Measurements from ENCODE around the gene VEGFD. TPM values are rescaled to one million over a fixed set of nuclear protein-coding genes. Genes with fewer than 3 reads are reported as not detected.

VEGFD gene, protein sequence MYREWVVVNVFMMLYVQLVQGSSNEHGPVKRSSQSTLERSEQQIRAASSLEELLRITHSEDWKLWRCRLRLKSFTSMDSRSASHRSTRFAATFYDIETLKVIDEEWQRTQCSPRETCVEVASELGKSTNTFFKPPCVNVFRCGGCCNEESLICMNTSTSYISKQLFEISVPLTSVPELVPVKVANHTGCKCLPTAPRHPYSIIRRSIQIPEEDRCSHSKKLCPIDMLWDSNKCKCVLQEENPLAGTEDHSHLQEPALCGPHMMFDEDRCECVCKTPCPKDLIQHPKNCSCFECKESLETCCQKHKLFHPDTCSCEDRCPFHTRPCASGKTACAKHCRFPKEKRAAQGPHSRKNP
- total RNA-seq (2014; rRNA removed; shearing (Covaris generic)): 0.14 TPM in 1 of 2 replicates, not detected in the other

DNA sequence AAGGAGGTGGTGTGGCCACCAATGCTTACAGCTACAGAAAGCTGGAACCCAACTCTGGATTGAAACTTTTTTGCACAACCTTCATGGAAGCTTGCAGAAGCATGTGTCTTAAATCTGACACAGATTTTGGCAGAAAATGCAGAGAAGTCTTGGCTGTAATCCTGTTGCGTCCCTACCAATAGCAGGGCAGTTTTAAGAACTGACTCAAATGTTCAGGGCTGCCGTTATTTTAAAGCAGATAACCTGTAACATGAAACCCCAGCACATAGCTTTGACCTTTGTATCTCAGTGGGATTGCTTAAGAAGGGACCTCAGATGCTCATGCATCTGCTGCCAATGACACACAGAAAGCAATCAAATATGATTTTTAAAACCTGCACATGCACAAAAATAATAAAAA is at the start of gene VEGFD:
Gene VEGFD, minus strand, starts transcription at position 110 of the 400 bp plus-strand sequence. CDS start 467 bp downstream, outside the sequence.
- no peak within 1 kb of the TSS for H3K27ac ChIP-seq
- H3K27me3 ChIP-seq: no peaks in the 10 kb centered on the region
- peak in 1 of 2 experiments; percentile 13 for DNase-seq
- H3K4me3 ChIP-seq: no peak within 1 kb of the TSS
- H3K4me1 ChIP-seq: no peaks in the 10 kb centered on the region
- no peaks in the 10 kb centered on the region for H3K36me3 ChIP-seq
- no peaks in the 10 kb centered on the region for H3K9me3 ChIP-seq (replicated peaks)

- H3K4me1 ChIP-seq: no peaks in the 10 kb centered on the region
- no peak overlapping the region for H3K4me3 ChIP-seq
- DNase-seq: no peak
- no peaks in the 10 kb centered on the region for H3K27me3 ChIP-seq
- no peaks in the 10 kb centered on the region for H3K9me3 ChIP-seq (replicated peaks)
- H3K27ac ChIP-seq: no peak overlapping the region
- no peaks in the 10 kb centered on the region for H3K36me3 ChIP-seq
Measured at GRCh38 chrX:15430584-15430983, 46.4 kb upstream of the VEGFD start.

DNA sequence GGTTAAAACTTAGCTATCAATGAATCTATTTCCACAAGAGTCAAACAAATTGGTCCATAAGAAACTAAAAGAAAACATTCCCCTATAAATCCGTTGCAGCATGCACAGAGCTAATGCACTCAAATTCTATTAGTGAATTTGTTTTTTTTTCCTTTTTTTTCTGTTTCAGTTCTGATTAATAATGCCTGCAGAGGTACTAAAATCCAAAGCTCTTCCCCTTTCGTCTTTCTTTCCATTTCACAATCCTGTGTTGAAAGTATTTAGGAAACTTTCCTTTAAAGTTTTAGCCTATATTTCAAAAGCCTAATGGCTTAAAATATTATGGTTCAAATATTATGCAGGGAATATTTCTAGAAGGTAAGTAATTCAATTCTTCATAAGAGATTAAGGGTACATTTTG is 45.9 kb upstream of the VEGFD start:
- Histone ChIP-seq H3K27ac (no peak overlapping the region), H3K9me3 (replicated peaks) (no peaks in the 10 kb centered on the region), H3K4me1 (no peaks in the 10 kb centered on the region), H3K4me3 (no peak overlapping the region), H3K27me3 (no peaks in the 10 kb centered on the region), H3K36me3 (no peaks in the 10 kb centered on the region)
- no peak for DNase-seq

- H3K4me1 ChIP-seq: no peaks in the 10 kb centered on the region
Measured at GRCh38 chrX:15425024-15425423, 40.8 kb upstream of the VEGFD start.

GRCh38 chrX:15418707-15419181 is 34.5 kb upstream of the VEGFD start:
- H3K9me3 ChIP-seq (replicated peaks): no peaks in the 10 kb centered on the region
- H3K36me3 ChIP-seq: no peaks in the 10 kb centered on the region
- no peak for DNase-seq
- H3K27me3 ChIP-seq: no peaks in the 10 kb centered on the region
- no peak overlapping the region for H3K4me3 ChIP-seq
- no peaks in the 10 kb centered on the region for H3K4me1 ChIP-seq
- no peak overlapping the region for H3K27ac ChIP-seq

More at GRCh38 chrX:15425024-15425423, 40.8 kb upstream of the VEGFD start:
- H3K4me3 ChIP-seq: no peak overlapping the region
- no peak overlapping the region for H3K27ac ChIP-seq
- H3K36me3 ChIP-seq: no peaks in the 10 kb centered on the region
- H3K9me3 ChIP-seq (replicated peaks): no peaks in the 10 kb centered on the region
- no peak for DNase-seq
- no peaks in the 10 kb centered on the region for H3K27me3 ChIP-seq

DNA sequence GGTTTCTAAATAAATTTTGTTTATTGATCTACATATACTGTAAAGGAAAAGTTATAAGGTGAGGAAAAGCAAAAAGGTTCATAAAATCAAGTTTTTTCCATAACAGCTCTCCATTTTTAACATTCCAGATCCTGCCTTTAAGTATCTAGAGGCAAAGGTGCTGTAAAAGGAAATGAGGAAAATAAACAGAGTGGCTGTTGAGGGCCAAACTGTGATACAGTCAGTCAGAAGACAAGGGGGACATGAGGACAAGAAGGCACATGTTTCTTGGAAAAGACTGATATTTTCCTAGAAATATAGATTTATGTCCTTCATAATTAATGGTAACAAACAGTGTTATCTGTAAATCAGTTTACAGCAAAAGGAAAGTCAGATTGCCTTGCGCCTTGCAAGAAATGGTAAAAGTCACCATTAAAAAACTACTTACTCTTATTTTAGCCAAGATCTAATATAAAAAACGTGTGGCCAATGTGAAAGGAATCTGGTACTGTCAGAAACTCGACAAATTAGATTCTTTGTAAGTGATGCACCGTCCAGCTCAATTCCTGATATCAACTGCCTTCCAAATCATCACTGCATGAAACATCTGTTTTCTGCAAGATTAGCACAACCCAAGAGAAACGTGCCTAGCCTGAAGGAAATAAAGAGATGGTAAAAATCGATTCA is 34.0 kb upstream of the VEGFD start:
- Histone ChIP-seq H3K27ac (no peak overlapping the region), H3K9me3 (replicated peaks) (no peaks in the 10 kb centered on the region), H3K4me3 (no peak overlapping the region), H3K4me1 (no peaks in the 10 kb centered on the region), H3K27me3 (no peaks in the 10 kb centered on the region), H3K36me3 (no peaks in the 10 kb centered on the region)
- DNase-seq: no peak

- Histone ChIP-seq H3K4me3 (no peak overlapping the region), H3K9me3 (replicated peaks) (no peaks in the 10 kb centered on the region), H3K36me3 (no peaks in the 10 kb centered on the region), H3K27me3 (no peaks in the 10 kb centered on the region), H3K4me1 (no peaks in the 10 kb centered on the region), H3K27ac (no peak overlapping the region)
- DNase-seq: no peak
Measured at GRCh38 chrX:15416133-15416993, 32.1 kb upstream of the VEGFD start.

GRCh38 chrX:15413101-15413500 is 28.9 kb upstream of the VEGFD start:
- H3K27me3 ChIP-seq: no peaks in the 10 kb centered on the region
- H3K36me3 ChIP-seq: no peaks in the 10 kb centered on the region
- no peak overlapping the region for H3K27ac ChIP-seq
- H3K9me3 ChIP-seq (replicated peaks): no peaks in the 10 kb centered on the region
- DNase-seq: no peak
- no peak overlapping the region for H3K4me3 ChIP-seq
- no peaks in the 10 kb centered on the region for H3K4me1 ChIP-seq

DNA sequence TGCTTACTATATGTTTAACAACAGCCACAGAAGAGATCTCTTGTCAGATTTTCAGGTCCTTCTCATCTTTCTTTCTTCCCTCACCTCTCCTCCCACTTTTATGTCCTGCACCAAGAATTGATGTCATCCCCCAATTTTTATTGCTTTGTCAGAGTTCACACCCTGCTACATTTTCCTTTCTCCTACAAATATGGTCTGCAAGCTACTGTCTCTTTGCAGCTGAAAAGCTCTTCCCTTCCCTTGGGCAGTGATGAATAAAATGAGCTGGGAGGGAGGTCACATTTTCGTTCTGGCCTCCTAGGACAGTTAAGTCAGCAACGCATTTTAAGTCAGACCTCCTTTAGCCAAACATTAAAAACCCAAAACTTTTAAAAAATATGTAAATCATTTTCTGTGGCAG is 26.7 kb upstream of the VEGFD start:
- DNase-seq: no peak
- Histone ChIP-seq H3K4me1 (no peaks in the 10 kb centered on the region), H3K27me3 (no peaks in the 10 kb centered on the region)

DNA sequence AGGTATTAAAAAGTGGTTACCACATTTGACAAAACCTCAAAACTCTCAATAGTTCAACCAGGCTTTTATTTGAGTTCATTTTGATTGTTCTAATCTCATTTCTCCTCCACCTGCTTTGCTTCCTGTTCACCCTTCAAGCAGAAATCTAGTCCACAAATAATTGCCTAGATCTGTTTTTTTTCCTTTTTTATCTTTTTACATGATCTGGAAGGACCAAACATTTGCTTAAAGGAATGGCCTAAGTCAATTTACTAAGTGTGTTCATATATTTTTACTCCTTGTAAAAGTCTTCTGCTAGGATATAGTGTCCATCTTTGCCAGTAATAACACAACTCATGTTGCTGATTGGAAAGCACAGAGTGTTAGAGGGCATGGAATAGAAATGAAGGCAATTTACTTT is 26.2 kb upstream of the VEGFD start:
- Histone ChIP-seq H3K9me3 (replicated peaks) (no peaks in the 10 kb centered on the region), H3K4me3 (no peak overlapping the region), H3K4me1 (no peaks in the 10 kb centered on the region), H3K36me3 (no peaks in the 10 kb centered on the region), H3K27me3 (no peaks in the 10 kb centered on the region), H3K27ac (no peak overlapping the region)
- no peak for DNase-seq

More for the DNA sequence above, 26.7 kb upstream of the VEGFD start:
- Histone ChIP-seq H3K9me3 (replicated peaks) (no peaks in the 10 kb centered on the region), H3K36me3 (no peaks in the 10 kb centered on the region), H3K4me3 (no peak overlapping the region), H3K27ac (no peak overlapping the region)

- H3K4me1 ChIP-seq: no peaks in the 10 kb centered on the region
- H3K9me3 ChIP-seq (replicated peaks): no peaks in the 10 kb centered on the region
- H3K4me3 ChIP-seq: no peak overlapping the region
- no peaks in the 10 kb centered on the region for H3K27me3 ChIP-seq
- H3K27ac ChIP-seq: no peak overlapping the region
- DNase-seq: no peak
- no peaks in the 10 kb centered on the region for H3K36me3 ChIP-seq
Measured at GRCh38 chrX:15405846-15406245, 21.6 kb upstream of the VEGFD start.

DNA sequence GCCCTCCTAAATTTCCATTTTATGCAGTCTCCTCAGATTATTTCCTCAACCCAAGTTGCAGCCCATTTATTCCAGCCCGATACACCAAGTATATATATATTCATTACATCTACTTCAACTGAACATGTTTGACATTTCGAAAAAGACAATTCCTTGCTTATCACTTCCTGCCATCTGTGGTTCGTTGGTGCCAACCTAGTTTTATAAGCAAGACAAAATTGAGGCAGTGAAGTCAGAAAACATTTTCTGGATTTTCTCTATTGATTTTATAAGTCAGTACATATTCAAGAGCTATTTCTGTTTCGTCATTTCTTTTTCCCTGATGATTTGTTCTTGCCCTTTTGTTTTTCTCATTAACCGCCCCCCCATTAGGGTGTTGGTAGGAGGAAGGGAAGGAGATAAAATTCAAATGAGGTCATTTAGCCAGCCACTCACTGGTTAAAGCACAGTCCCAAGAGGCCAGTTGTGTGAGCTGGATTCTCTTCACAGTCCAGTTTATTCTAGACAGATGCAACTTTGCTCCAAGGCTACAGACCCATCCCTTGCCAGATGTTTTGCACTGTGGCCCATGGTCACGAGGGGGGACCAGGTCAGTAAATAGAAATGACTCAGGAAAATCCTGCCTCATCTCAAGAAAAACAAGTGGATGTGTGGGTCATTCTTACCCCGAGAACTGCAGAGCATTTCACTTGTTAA is 20.3 kb upstream of the VEGFD start:
- H3K27me3 ChIP-seq: no peaks in the 10 kb centered on the region
- H3K27ac ChIP-seq: no peak overlapping the region
- no peaks in the 10 kb centered on the region for H3K4me1 ChIP-seq
- H3K4me3 ChIP-seq: no peak overlapping the region
- no peak for DNase-seq
- no peaks in the 10 kb centered on the region for H3K36me3 ChIP-seq
- H3K9me3 ChIP-seq (replicated peaks): no peaks in the 10 kb centered on the region

DNA sequence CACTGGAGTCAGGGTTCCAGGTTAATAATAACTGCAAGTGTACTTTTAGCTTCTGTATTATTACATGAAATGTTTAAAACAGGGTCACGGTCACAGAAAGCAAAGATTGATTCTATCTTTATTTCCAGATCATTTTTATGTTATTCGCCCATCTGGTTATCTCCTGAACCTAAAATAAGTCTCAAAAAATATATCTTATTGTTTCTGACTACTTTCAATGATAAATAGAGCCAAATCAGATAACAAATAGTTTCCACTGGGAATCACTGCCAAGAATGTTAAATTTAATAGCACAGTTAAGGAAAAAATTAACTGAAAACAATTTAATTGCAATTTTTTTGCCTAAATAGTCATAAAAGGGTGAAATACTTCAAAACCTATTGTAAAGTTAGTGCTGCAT is 17.2 kb upstream of the VEGFD start:
- no peaks in the 10 kb centered on the region for H3K27me3 ChIP-seq
- H3K27ac ChIP-seq: no peak overlapping the region
- no peaks in the 10 kb centered on the region for H3K4me1 ChIP-seq
- H3K4me3 ChIP-seq: no peak overlapping the region
- no peaks in the 10 kb centered on the region for H3K9me3 ChIP-seq (replicated peaks)
- no peaks in the 10 kb centered on the region for H3K36me3 ChIP-seq
- DNase-seq: no peak

DNA sequence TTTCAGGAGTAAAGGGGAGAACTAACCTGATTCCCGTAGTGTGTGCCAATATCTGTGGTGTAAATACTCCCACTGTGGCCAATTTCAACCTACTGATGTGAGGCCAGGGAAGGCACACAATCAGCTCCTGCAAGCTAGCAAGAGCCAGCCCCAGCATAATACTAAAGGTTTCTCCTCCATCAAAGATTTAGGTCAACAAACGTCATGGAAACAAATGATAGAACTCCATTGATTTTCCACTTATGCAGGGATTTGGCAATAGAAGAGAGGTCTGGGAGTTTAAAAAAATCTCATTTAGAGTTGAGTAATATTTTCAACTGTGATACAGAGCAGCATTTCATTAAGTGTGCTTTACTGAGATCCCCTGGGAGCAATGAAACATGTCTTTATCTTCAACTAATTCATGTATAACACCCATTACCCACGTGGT is 15.8 kb upstream of the VEGFD start:
- no peak overlapping the region for H3K4me3 ChIP-seq
- DNase-seq: no peak
- H3K27me3 ChIP-seq: no peaks in the 10 kb centered on the region
- no peaks in the 10 kb centered on the region for H3K36me3 ChIP-seq
- H3K27ac ChIP-seq: no peak overlapping the region
- H3K4me1 ChIP-seq: no peaks in the 10 kb centered on the region
- no peaks in the 10 kb centered on the region for H3K9me3 ChIP-seq (replicated peaks)
